Endothelial cell of umbilical vein (primary cell): Measurements from ENCODE around the gene FBXO22. TPM values are rescaled to one million over a fixed set of nuclear protein-coding genes. Genes with fewer than 3 reads are reported as not detected.

Source experiments
- BruUV-seq: library from RNA; stranded (reverse); fragments of 400-500 nt; replicated peaks from 2 replicates; lab custom pipeline; 2021; lab: Mats Ljungman, UMichigan
- CTCF ChIA-PET: fragments of 300-600, 350-600 bp; sonication (Branson Sonifier 250); formaldehyde crosslinking; loops from one replicate; lab custom pipeline; 2021; ENCODE audit warnings: antibody characterized with exemption, inconsistent platforms; lab: Charles Lee
- POLR2A ChIA-PET: fragments of 300-600, 350-600 bp; sonication (Branson Sonifier 250); formaldehyde crosslinking; loops from one replicate; lab custom pipeline; 2021; ENCODE audit warnings: antibody characterized with exemption, inconsistent platforms; lab: Charles Lee
- DNase-seq: peaks from one replicate; pipeline ENCODE4 v3.0.0-alpha.2; 2011; ENCODE audit warnings: low read depth, low spot score
- FAIRE-seq: peaks from 2 replicates; lab custom pipeline; 2011; peaks lifted over from hg19 to GRCh38; lab: Jason Lieb, UNC
- H2AFZ ChIP-seq: 2 replicates; pipeline ENCODE4 v1.6.0; 2012; ENCODE audit warnings: low read depth, low read length, control low read depth, inconsistent platforms
- H3K27ac ChIP-seq: 2 replicates; pipeline ENCODE4 v1.5.1; 2011; ENCODE audit warnings: low read depth, mild to moderate bottlenecking, control low read depth, low read length, moderate library complexity; ENCODE audit not compliant: insufficient read depth
- H3K27me3 ChIP-seq, 2 experiments: 2 replicates each; pipeline versions ENCODE4 v1.6.0 to v1.6.1; 2011; ENCODE audit warnings: low read length in 2 of 2, mixed read lengths in 1 of 2; ENCODE audit not compliant: control insufficient read depth in 2 of 2, insufficient read depth in 2 of 2
- H3K36me3 ChIP-seq, 2 experiments: 2 replicates in 1 of 2; 3 replicates in 1 of 2; pipeline ENCODE4 v1.5.1; 2011; ENCODE audit warnings: low read length in 2 of 2, mild to moderate bottlenecking in 1 of 2, moderate library complexity in 1 of 2; ENCODE audit not compliant: control insufficient read depth in 2 of 2, insufficient read depth in 2 of 2; ENCODE audit errors: extremely low read depth in 1 of 2
- H3K4me1 ChIP-seq: 3 replicates; pipeline ENCODE4 v1.5.1; 2011; ENCODE audit warnings: mild to moderate bottlenecking, low read length; ENCODE audit not compliant: control insufficient read depth, insufficient read depth; ENCODE audit errors: extremely low read depth
- H3K4me2 ChIP-seq: 2 replicates; pipeline ENCODE4 v1.6.1; 2011; ENCODE audit warnings: low read length, control low read depth, mixed read lengths; ENCODE audit not compliant: insufficient read depth
- H3K4me3 ChIP-seq, 3 experiments: fragments of 200-600 bp in 1 of 3; sonication (generic), shearing (Covaris generic) in 1 of 3; replicated peaks in 1 of 3; 2 replicates each; pipeline ENCODE4 v1.5.1; 2011 to 2016; ENCODE audit warnings: control low read depth in 3 of 3, low read length in 3 of 3, mild to moderate bottlenecking in 2 of 3, inconsistent platforms in 1 of 3, low read depth in 1 of 3, moderate library complexity in 1 of 3; ENCODE audit not compliant: insufficient read depth in 1 of 3
- H3K79me2 ChIP-seq: 2 replicates; pipeline ENCODE4 v1.6.0; 2012; ENCODE audit warnings: low read length, inconsistent platforms; ENCODE audit not compliant: control insufficient read depth, insufficient read depth
- H3K9ac ChIP-seq: replicated peaks from 2 replicates; pipeline ENCODE3; 2011; ENCODE audit warnings: low read length, control low read depth; ENCODE audit not compliant: insufficient read depth; ENCODE audit errors: extremely low read depth
- H3K9me1 ChIP-seq: replicated peaks from 3 replicates; pipeline ENCODE4 v1.6.0; 2011; ENCODE audit warnings: mild to moderate bottlenecking, low read length; ENCODE audit not compliant: control insufficient read depth, insufficient read depth; ENCODE audit errors: extremely low read depth
- H3K9me3 ChIP-seq: replicated peaks from 2 replicates; pipeline ENCODE4 v1.5.1; 2012; ENCODE audit warnings: low read length, inconsistent platforms; ENCODE audit not compliant: control insufficient read depth, insufficient read depth
- H4K20me1 ChIP-seq: replicated peaks from 2 replicates; pipeline ENCODE3; 2011; ENCODE audit warnings: mild to moderate bottlenecking, low read length; ENCODE audit not compliant: control insufficient read depth, insufficient read depth; ENCODE audit errors: extremely low read depth
- EZH2 ChIP-seq: IDR thresholded peaks from 2 replicates; pipeline ENCODE4 v1.6.1; 2012; ENCODE audit warnings: borderline replicate concordance, low read depth, mild to moderate bottlenecking, moderate library complexity, low read length, inconsistent platforms; ENCODE audit not compliant: severe bottlenecking
- FOS ChIP-seq: IDR thresholded peaks from 2 replicates; pipeline ENCODE4 v1.6.1; 2011; ENCODE audit warnings: mild to moderate bottlenecking, low read length, moderate library complexity, borderline replicate concordance; ENCODE audit not compliant: insufficient read depth
- GATA2 ChIP-seq: IDR thresholded peaks from 2 replicates; pipeline ENCODE4 v1.7.0; 2011; ENCODE audit warnings: low read depth, mild to moderate bottlenecking, moderate library complexity, mixed read lengths, low read length; ENCODE audit not compliant: insufficient read length, insufficient read depth
- JUN ChIP-seq: IDR thresholded peaks from 2 replicates; pipeline ENCODE4 v1.6.1; 2011; ENCODE audit warnings: borderline replicate concordance, low read depth; ENCODE audit not compliant: insufficient read length, insufficient read depth
- MYC ChIP-seq: IDR thresholded peaks from one replicate; pipeline ENCODE4 v1.6.1; 2011; ENCODE audit warnings: mild to moderate bottlenecking, low read depth, low read length
- POLR2A ChIP-seq: IDR thresholded peaks from 2 replicates; pipeline ENCODE4 v1.6.1; 2012; ENCODE audit warnings: low read depth, mild to moderate bottlenecking, control low read depth, low read length
- POLR2AphosphoS5 ChIP-seq: IDR thresholded peaks from 2 replicates; pipeline ENCODE4 v1.6.1; 2012; ENCODE audit warnings: low read depth, mild to moderate bottlenecking, control low read depth, low read length, moderate library complexity; ENCODE audit not compliant: insufficient read depth
- dilution Hi-C: fragments of 300-500 bp; cut with MboI; formaldehyde crosslinking; loops from one replicate; pipeline ENCODE4 v1.15.0; 2019; ENCODE audit warnings: low sequenced_read_pairs; ENCODE audit not compliant: extremely low pct_ligation_motif_present
- intact Hi-C: fragments of 100-400 bp; cut with micrococcal nuclease; formaldehyde crosslinking; loops from one replicate; pipeline ENCODE4 v1.10.0; 2022
- polyA plus RNA-seq, 4 experiments: library from polyadenylated mRNA; depleted of rRNA in 3 of 4; stranded (reverse) in 3 of 4; unstranded in 1 of 4; fragments of >200 nt; gene quantifications; 2 replicates each; pipeline versions ENCODE4 v1.2.1 to v1.2.3, GENCODE V29; 2011 to 2012; ENCODE audit warnings: missing spikeins in 1 of 4
- total RNA-seq: library from RNA; stranded (reverse); gene quantifications from 2 replicates; pipeline ENCODE4 v1.2.3, GENCODE V29; 2021
- TF ChIP-seq, protein P1 (sequence below), 2 donors: IDR thresholded peaks; 1 replicate in 1 of 2; 2 replicates in 1 of 2; pipeline ENCODE4 v1.5.1; 2011; ENCODE audit warnings: low read length in 2 of 2, mild to moderate bottlenecking in 2 of 2, moderate library complexity in 2 of 2, control low read depth in 1 of 2, inconsistent platforms in 1 of 2, low read depth in 1 of 2; ENCODE audit not compliant: insufficient read depth in 1 of 2; ENCODE audit errors: extremely low read depth in 1 of 2
- TF ChIP-seq, protein P2 (sequence below): IDR thresholded peaks from 2 replicates; pipeline ENCODE4 v1.6.1; 2011; ENCODE audit not compliant: insufficient read depth, insufficient read length

Gene FBXO22
- total and polyA plus RNA-seq, 2 donors (not counting 3 experiments of a cell fraction or from before 2014, with no cell fraction given), result 20.8 to 41.6 TPM

DNA sequence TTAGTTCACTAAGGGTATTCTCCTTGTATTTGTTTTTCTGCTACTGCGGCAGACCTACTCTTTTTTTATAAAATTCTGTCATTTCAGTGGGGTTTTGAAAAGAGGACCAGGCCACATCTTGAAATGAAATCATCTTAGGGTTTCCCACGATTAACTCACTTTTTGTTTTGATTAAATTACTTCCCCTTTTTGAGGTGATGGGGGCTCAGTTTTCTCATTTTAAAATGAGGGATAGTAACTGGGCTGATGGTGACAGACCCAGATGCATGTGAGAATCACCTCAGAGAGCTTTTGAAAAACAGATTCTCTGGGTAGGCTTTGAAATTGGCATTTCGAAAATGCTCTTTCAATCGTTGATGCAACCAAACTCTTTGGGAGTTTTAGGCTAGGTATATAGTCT is 36.2 kb upstream of the FBXO22 start:
- H3K36me3 ChIP-seq, result peaks cover 0 to 2% of the 10 kb centered on the region in 2 experiments
- FAIRE-seq, result no peak
- BruUV-seq, result no TSS peak
- H3K4me3 ChIP-seq, result no peak overlapping the region
- ChIA-PET POLR2A (no interaction called here), CTCF (no interaction called here)
- no peak for DNase-seq
- H3K9ac ChIP-seq, result no peak overlapping the region
- H2AFZ ChIP-seq, result no peak overlapping the region
- no peaks in the 10 kb centered on the region for H3K9me1 ChIP-seq
- H3K9me3 ChIP-seq, result no peaks in the 10 kb centered on the region
- no peak overlapping the region for H3K27ac ChIP-seq
- intact Hi-C loops (no loop called here), dilution Hi-C loops (no loop called here)
- H3K27me3 ChIP-seq, result no peaks in the 10 kb centered on the region
- TF ChIP-seq GATA2 (no peak), EZH2 (no peak), JUN (no peak), POLR2A (no peak), POLR2AphosphoS5 (no peak), MYC (no peak), FOS (no peak)
- TF ChIP-seq, protein P1, sequence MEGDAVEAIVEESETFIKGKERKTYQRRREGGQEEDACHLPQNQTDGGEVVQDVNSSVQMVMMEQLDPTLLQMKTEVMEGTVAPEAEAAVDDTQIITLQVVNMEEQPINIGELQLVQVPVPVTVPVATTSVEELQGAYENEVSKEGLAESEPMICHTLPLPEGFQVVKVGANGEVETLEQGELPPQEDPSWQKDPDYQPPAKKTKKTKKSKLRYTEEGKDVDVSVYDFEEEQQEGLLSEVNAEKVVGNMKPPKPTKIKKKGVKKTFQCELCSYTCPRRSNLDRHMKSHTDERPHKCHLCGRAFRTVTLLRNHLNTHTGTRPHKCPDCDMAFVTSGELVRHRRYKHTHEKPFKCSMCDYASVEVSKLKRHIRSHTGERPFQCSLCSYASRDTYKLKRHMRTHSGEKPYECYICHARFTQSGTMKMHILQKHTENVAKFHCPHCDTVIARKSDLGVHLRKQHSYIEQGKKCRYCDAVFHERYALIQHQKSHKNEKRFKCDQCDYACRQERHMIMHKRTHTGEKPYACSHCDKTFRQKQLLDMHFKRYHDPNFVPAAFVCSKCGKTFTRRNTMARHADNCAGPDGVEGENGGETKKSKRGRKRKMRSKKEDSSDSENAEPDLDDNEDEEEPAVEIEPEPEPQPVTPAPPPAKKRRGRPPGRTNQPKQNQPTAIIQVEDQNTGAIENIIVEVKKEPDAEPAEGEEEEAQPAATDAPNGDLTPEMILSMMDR (IDR thresholded peaks at IDR 0.05; ENCODE audit: extremely low read depth in 1 of 2, insufficient read depth in 1 of 2, low read depth in 1 of 2, low read length in 2 of 2), result no peak
- TF ChIP-seq, protein P2, sequence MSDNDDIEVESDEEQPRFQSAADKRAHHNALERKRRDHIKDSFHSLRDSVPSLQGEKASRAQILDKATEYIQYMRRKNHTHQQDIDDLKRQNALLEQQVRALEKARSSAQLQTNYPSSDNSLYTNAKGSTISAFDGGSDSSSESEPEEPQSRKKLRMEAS, result no peak
- H3K4me1 ChIP-seq, result no peaks in the 10 kb centered on the region
- no peaks in the 10 kb centered on the region for H4K20me1 ChIP-seq
- H3K4me2 ChIP-seq, result no peak overlapping the region
- H3K79me2 ChIP-seq, result peaks cover 15% of the 10 kb centered on the region
